Endothelial cell of umbilical vein (primary cell): ENCODE measurements around the gene CBLN1.

ENCODE experiments used
- CTCF ChIP-seq, 2 donors: IDR thresholded peaks; 1 replicate in 1 of 2; 2 replicates in 1 of 2; pipeline ENCODE4 v1.5.1; 2011; ENCODE audit warnings: low read length in 2 of 2, mild to moderate bottlenecking in 2 of 2, moderate library complexity in 2 of 2, control low read depth in 1 of 2, inconsistent platforms in 1 of 2, low read depth in 1 of 2; ENCODE audit not compliant: insufficient read depth in 1 of 2; ENCODE audit errors: extremely low read depth in 1 of 2
- EZH2 ChIP-seq: IDR thresholded peaks from 2 replicates; pipeline ENCODE4 v1.6.1; 2012; ENCODE audit warnings: borderline replicate concordance, low read depth, mild to moderate bottlenecking, moderate library complexity, low read length, inconsistent platforms; ENCODE audit not compliant: severe bottlenecking
- FOS ChIP-seq: IDR thresholded peaks from 2 replicates; pipeline ENCODE4 v1.6.1; 2011; ENCODE audit warnings: mild to moderate bottlenecking, low read length, moderate library complexity, borderline replicate concordance; ENCODE audit not compliant: insufficient read depth
- GATA2 ChIP-seq: IDR thresholded peaks from 2 replicates; pipeline ENCODE4 v1.7.0; 2011; ENCODE audit warnings: low read depth, mild to moderate bottlenecking, moderate library complexity, mixed read lengths, low read length; ENCODE audit not compliant: insufficient read length, insufficient read depth
- JUN ChIP-seq: IDR thresholded peaks from 2 replicates; pipeline ENCODE4 v1.6.1; 2011; ENCODE audit warnings: borderline replicate concordance, low read depth; ENCODE audit not compliant: insufficient read length, insufficient read depth
- MAX ChIP-seq: IDR thresholded peaks from 2 replicates; pipeline ENCODE4 v1.6.1; 2011; ENCODE audit not compliant: insufficient read depth, insufficient read length
- MYC ChIP-seq: IDR thresholded peaks from one replicate; pipeline ENCODE4 v1.6.1; 2011; ENCODE audit warnings: mild to moderate bottlenecking, low read depth, low read length
- POLR2A ChIP-seq: IDR thresholded peaks from 2 replicates; pipeline ENCODE4 v1.6.1; 2012; ENCODE audit warnings: low read depth, mild to moderate bottlenecking, control low read depth, low read length
- POLR2AphosphoS5 ChIP-seq: IDR thresholded peaks from 2 replicates; pipeline ENCODE4 v1.6.1; 2012; ENCODE audit warnings: low read depth, mild to moderate bottlenecking, control low read depth, low read length, moderate library complexity; ENCODE audit not compliant: insufficient read depth

GRCh38 chr16:49261930-49262329 lies 19.7 kb downstream of the CBLN1 start:
- TF ChIP-seq CTCF (IDR thresholded peaks at IDR 0.05; ENCODE audit: extremely low read depth in 1 of 2, insufficient read depth in 1 of 2, low read depth in 1 of 2, low read length in 2 of 2) (no peak), POLR2A (no peak), EZH2 (no peak), POLR2AphosphoS5 (no peak), JUN (no peak), FOS (no peak), MYC (no peak), GATA2 (no peak), MAX (no peak)
